Stomach (tissue), 9 donors: ENCODE measurements around the gene MTMR1. TPM values are rescaled to one million over a fixed set of nuclear protein-coding genes. Genes with fewer than 3 reads are reported as not detected.

ENCODE experiments used
- DNase-seq, 2 donors: peaks; one replicate each; pipeline versions ENCODE4 v3.0.0 to v3.0.0-alpha.2; 2013 to 2019
- H3K27ac ChIP-seq, 5 donors: fragments of 200-600 bp in 4 of 5; sonication (generic) in 4 of 5; one replicate each; pipeline ENCODE4 v1.5.1; 2013 to 2019; ENCODE audit warnings: mild to moderate bottlenecking in 1 of 5, moderate library complexity in 1 of 5
- H3K27me3 ChIP-seq, 3 donors: fragments of 200-600 bp; sonication (generic); one replicate each; pipeline ENCODE4 v1.5.1; 2017 to 2019; ENCODE audit warnings: mixed run types in 1 of 3
- H3K36me3 ChIP-seq, 4 donors: fragments of 200-600 bp; sonication (generic); 1 replicate in 3 of 4; 2 replicates in 1 of 4; pipeline ENCODE4 v1.5.1; 2016 to 2019
- H3K4me1 ChIP-seq, 4 donors: fragments of 200-600 bp; sonication (generic); one replicate each; pipeline ENCODE4 v1.5.1; 2016 to 2019
- H3K4me3 ChIP-seq, 4 donors: fragments of 200-600 bp; sonication (generic) in 3 of 4; one replicate each; pipeline ENCODE4 v1.5.1; 2016 to 2019; ENCODE audit warnings: mild to moderate bottlenecking in 1 of 4
- H3K9me3 ChIP-seq, 4 donors: fragments of 200-600 bp; sonication (generic); one replicate each; pipeline ENCODE4 v1.5.1; 2016 to 2019
- EP300 ChIP-seq: sonication (generic); formaldehyde crosslinking; IDR thresholded peaks from one replicate; pipeline ENCODE4 v1.6.1; 2017; ENCODE audit warnings: antibody characterized with exemption
- POLR2A ChIP-seq, 4 donors: fragments of 450-650 bp; IDR thresholded peaks; one replicate each; pipeline ENCODE4 v1.6.1; 2016; ENCODE audit warnings: antibody characterized with exemption in 4 of 4, control low read depth in 2 of 4, mild to moderate bottlenecking in 1 of 4, moderate library complexity in 1 of 4
- POLR2AphosphoS5 ChIP-seq, 3 donors: sonication (generic); formaldehyde crosslinking; IDR thresholded peaks; one replicate each; pipeline ENCODE4 v1.6.1; 2016; ENCODE audit warnings: antibody characterized with exemption in 3 of 3
- WGBS, 5 donors: extraction: QIAGEN DNeasy Blood & Tissue Kit in 3 of 5; methylation state at CpG; one replicate each; pipeline versions ENCODE4 v1.1.5 to v1.1.7; 2013 to 2018; 5-methylcytosine and 5-hydroxymethylcytosine counted together
- intact Hi-C: fragments of 100-400 bp; cut with DNase I; formaldehyde crosslinking; loops from one replicate; pipeline ENCODE4 v1.15.1; 2023; ENCODE audit warnings: low total_unique reads
- polyA plus RNA-seq, 3 donors: library from polyadenylated mRNA; stranded (reverse); fragments of 200-250 nt; gene quantifications; one replicate each; pipeline ENCODE4 v1.2.3, GENCODE V29; 2013
- total RNA-seq, 5 donors: library from RNA; depleted of rRNA; stranded (reverse); fragments of >200 nt; gene quantifications; one replicate each; pipeline versions ENCODE4 v1.1.0 to v1.2.3, GENCODE V29; 2014 to 2016
- TF ChIP-seq, protein P1 (sequence below), 7 experiments: fragments of 450-650 bp in 4 of 7; fragments of 200-600 bp in 3 of 7; sonication (generic) in 3 of 7; IDR thresholded peaks; one replicate each; pipeline ENCODE4 v1.5.1; 2016 to 2019; ENCODE audit warnings: antibody characterized with exemption in 7 of 7, control low read depth in 2 of 7, mild to moderate bottlenecking in 1 of 7
- donor health status: healthy with polysubstance abuse.
- donor health status: Bipolar disorder and iron deficiency.
- donor health status: healthy.

The MTMR1 gene
- total and polyA plus RNA-seq, 8 donors = 4.7 to 36.4 (median 8.0) TPM

DNA sequence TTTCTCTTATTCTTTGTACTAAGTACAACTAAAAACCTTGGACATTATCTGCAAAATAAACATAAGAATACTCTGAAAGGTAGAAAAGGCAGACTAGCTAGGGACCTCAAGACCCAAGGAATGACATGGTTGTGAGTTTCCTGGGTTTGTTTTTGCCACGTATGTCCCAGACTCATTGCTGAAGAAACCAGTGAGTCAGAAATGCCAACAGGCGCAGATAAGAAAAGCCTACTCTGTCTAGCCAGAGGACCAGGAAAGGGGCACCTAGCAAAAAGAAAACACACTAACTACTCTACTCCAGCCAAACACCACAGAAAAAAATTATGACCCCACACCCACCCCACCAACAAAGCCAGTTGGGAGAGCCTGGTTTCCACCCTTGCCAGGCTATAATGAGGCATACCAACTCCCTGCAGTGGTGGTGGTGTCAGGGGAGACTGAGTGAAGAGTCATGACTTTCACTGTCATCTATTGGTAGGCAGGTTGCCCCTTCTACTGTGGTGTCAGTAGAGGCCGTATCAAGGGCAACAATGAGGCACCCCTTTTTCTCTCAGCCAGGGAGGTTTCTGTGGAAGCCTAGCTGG is 10.9 kb downstream of the MTMR1 start:
- Histone ChIP-seq H3K27me3 (no peaks in the 10 kb centered on the region), H3K9me3 (no peaks in the 10 kb centered on the region), H3K27ac (peak overlapping the region in 1 of 5 donors; percentile 7), H3K36me3 (peaks cover 0 to 5% (median 5%) of the 10 kb centered on the region in 4 donors), H3K4me1 (peaks cover 0 to 5% (median 0%) of the 10 kb centered on the region in 4 donors), H3K4me3 (no peak overlapping the region)
- DNase-seq = peak in 1 of 2 donors; percentile 58
- 60 to 74% (median 68%) methylated on average over 3 of the region's 3 CpGs for WGBS, 5 donors
- intact Hi-C loops = no loop called here
- TF ChIP-seq, protein P1, sequence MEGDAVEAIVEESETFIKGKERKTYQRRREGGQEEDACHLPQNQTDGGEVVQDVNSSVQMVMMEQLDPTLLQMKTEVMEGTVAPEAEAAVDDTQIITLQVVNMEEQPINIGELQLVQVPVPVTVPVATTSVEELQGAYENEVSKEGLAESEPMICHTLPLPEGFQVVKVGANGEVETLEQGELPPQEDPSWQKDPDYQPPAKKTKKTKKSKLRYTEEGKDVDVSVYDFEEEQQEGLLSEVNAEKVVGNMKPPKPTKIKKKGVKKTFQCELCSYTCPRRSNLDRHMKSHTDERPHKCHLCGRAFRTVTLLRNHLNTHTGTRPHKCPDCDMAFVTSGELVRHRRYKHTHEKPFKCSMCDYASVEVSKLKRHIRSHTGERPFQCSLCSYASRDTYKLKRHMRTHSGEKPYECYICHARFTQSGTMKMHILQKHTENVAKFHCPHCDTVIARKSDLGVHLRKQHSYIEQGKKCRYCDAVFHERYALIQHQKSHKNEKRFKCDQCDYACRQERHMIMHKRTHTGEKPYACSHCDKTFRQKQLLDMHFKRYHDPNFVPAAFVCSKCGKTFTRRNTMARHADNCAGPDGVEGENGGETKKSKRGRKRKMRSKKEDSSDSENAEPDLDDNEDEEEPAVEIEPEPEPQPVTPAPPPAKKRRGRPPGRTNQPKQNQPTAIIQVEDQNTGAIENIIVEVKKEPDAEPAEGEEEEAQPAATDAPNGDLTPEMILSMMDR (IDR thresholded peaks at IDR 0.05) = no peak

DNA sequence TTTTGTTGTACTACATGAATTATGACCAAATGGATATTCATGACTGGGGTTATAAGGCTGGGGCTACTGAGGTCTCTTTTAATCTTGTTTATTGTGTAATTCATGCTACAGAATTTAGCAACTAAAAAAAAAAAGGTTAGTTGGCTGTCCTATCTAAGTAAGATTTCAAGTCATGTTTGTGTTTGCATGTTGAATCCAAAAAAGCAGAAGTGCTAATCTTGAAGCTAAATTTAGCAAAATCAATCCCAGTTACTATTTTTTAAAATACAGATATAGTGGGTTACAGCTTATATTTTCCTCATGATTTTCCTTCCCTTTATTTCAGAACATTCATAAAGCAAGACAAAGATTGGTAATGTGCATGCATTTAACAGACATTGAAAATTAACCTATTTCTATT is 19.4 kb downstream of the MTMR1 start:
- H3K36me3 ChIP-seq = no peaks in the 10 kb centered on the region
- no peak overlapping the region for H3K4me3 ChIP-seq
- no peak overlapping the region for H3K27ac ChIP-seq
- no peak for DNase-seq
- H3K4me1 ChIP-seq = peaks cover 0 to 5% (median 2%) of the 10 kb centered on the region in 4 donors
- TF ChIP-seq POLR2AphosphoS5 (IDR thresholded peaks at IDR 0.05) (no peak), EP300 (no peak), POLR2A (IDR thresholded peaks at IDR 0.05) (no peak)
- TF ChIP-seq, protein P1 (IDR thresholded peaks at IDR 0.05) = no peak
- H3K9me3 ChIP-seq = no peaks in the 10 kb centered on the region
- intact Hi-C loops = no loop called here
- H3K27me3 ChIP-seq = peaks cover 0 to 4% (median 0%) of the 10 kb centered on the region in 3 donors

DNA sequence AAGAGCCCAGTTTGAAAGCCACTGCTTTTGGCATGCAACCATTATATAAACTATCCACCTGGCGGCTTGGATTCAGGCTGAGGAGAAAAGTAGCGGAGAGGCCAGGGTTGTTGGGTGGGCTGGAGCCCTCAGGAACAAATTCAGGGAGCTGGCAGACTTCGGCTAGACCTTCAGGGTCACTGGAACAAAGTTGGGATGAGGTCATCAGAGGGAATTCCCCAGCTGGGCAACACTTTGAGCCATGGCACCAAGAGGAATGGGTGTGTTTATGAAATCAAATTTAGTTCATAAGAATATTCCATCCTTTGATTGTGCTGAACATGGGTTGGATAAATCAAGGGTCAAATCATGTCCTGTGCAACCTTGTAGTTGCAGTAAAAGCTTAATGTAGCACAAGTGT is 22.0 kb downstream of the MTMR1 start:
- intact Hi-C loops = no loop called here
- Histone ChIP-seq H3K36me3 (no peaks in the 10 kb centered on the region), H3K9me3 (no peaks in the 10 kb centered on the region), H3K4me3 (no peak overlapping the region), H3K27me3 (peaks cover 0 to 4% (median 0%) of the 10 kb centered on the region in 3 donors), H3K27ac (no peak overlapping the region), H3K4me1 (peaks cover 0 to 5% (median 1%) of the 10 kb centered on the region in 4 donors)
- WGBS, 5 donors = 44 to 100% (median 74%) methylated on average over 2 to 3 of the region's 3 CpGs
- TF ChIP-seq POLR2A (IDR thresholded peaks at IDR 0.05) = no peak
- no peak for DNase-seq

DNA sequence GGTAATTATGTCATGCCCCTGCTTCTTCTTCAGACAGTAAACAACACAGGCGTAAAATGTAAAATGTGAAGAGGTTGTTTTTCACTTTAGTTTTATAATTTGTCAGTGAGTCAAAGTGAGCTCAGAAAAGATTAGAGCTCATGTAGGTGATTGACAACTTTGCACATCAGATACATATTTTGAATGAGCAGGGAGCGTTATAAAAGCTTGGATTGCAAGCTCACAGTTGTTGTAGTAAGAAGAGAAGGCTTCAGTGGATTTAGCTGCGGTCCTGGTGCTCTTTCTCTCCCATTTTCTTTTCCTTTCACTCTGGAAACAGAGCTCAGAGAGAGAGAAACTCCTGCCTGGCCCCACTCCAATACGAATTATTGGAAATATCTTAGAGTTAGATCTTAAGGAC is 26.4 kb downstream of the MTMR1 start:
- intact Hi-C loops = no loop called here
- Histone ChIP-seq H3K9me3 (no peaks in the 10 kb centered on the region), H3K4me3 (no peak overlapping the region), H3K27me3 (no peaks in the 10 kb centered on the region), H3K4me1 (peaks cover 0 to 5% (median 0%) of the 10 kb centered on the region in 4 donors), H3K36me3 (no peaks in the 10 kb centered on the region), H3K27ac (no peak overlapping the region)
- no peak for DNase-seq
- TF ChIP-seq EP300 (no peak), POLR2AphosphoS5 (IDR thresholded peaks at IDR 0.05) (no peak), POLR2A (IDR thresholded peaks at IDR 0.05) (no peak)
- TF ChIP-seq, protein P1 (IDR thresholded peaks at IDR 0.05) = no peak
- WGBS, 5 donors = 62 to 91% (median 88%) methylated on average over 4 of the region's 4 CpGs

DNA sequence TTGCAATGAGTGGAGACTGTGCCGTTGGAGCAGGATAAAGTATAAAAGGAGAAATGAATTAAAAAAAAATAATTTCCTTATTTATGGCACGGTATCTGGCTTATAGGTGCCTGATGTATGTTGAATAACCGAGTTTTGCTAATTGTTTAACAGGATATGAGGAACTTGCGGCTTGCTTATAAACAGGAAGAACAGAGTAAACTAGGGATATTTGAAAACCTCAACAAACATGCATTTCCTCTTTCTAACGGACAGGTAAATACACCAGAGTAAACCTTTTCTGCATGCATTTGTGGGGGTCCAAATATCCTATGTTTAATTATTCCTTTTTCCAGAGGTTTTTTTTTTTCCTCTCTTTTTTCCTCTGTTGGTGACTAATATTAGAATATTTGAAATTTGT is 36.8 kb downstream of the MTMR1 start:
- WGBS, 5 donors = 60 to 78% (median 66%) methylated on average over 5 of the region's 5 CpGs

More for the DNA sequence above, 36.8 kb downstream of the MTMR1 start:
- H3K9me3 ChIP-seq = no peaks in the 10 kb centered on the region
- intact Hi-C loops = no loop called here
- DNase-seq = no peak
- no peaks in the 10 kb centered on the region for H3K27me3 ChIP-seq
- no peaks in the 10 kb centered on the region for H3K4me1 ChIP-seq
- TF ChIP-seq POLR2AphosphoS5 (IDR thresholded peaks at IDR 0.05) = no peak
- TF ChIP-seq, protein P1 (IDR thresholded peaks at IDR 0.05) = no peak
- H3K4me3 ChIP-seq = no peak overlapping the region
- H3K36me3 ChIP-seq = peaks cover 0 to 56% (median 40%) of the 10 kb centered on the region in 4 donors
- no peak overlapping the region for H3K27ac ChIP-seq
